Activated CD8-positive, alpha-beta T cell treated with anti-CD3 and anti-CD28 coated beads for 36 hours (primary cell): ENCODE data around the gene DCAF5. TPM values are rescaled to one million over a fixed set of nuclear protein-coding genes. Genes with fewer than 3 reads are reported as not detected.
"Not testable (repeated sequence)": the region's sequence is repeated elsewhere in the genome, so short reads cannot be mapped to it uniquely, and the experiment has no call there.

ENCODE experiments used
- ATAC-seq: fragments of 200-7000 bp; cut with Tn5 transposase; one replicate; pipeline ENCODE4 v1.10.0; 2021; ENCODE audit warnings: mild to moderate bottlenecking, moderate library complexity
- CTCF ChIA-PET: fragments of 350-600 bp; sonication (Branson Sonifier 250); formaldehyde crosslinking; loops from one replicate; lab custom pipeline; 2021; ENCODE audit warnings: antibody characterized with exemption; lab: Charles Lee
- POLR2A ChIA-PET: fragments of 350-600 bp; sonication (Branson Sonifier 250); formaldehyde crosslinking; loops from one replicate; lab custom pipeline; 2021; ENCODE audit warnings: antibody characterized with exemption; lab: Charles Lee
- DNase-seq: peaks from one replicate; pipeline ENCODE4 v3.0.0-alpha.2; 2020
- H3K27ac Mint-ChIP-seq: one replicate; pipeline ENCODE4 v1.8.0; 2021; ENCODE audit warnings: mild to moderate bottlenecking, mixed read lengths
- H3K27me3 Mint-ChIP-seq: one replicate; pipeline ENCODE4 v1.8.0; 2021; ENCODE audit warnings: mixed read lengths
- H3K36me3 Mint-ChIP-seq: one replicate; pipeline ENCODE4 v1.8.0; 2021; ENCODE audit warnings: low read depth, mixed read lengths
- H3K4me1 Mint-ChIP-seq: one replicate; pipeline ENCODE4 v1.8.0; 2021; ENCODE audit warnings: low read depth, mixed read lengths
- H3K4me3 Mint-ChIP-seq: one replicate; pipeline ENCODE4 v1.8.0; 2021; ENCODE audit warnings: mild to moderate bottlenecking, moderate library complexity, mixed read lengths
- H3K9me3 Mint-ChIP-seq: one replicate; pipeline ENCODE4 v1.8.0; 2021; ENCODE audit warnings: mixed read lengths
- intact Hi-C: fragments of 100-400 bp; cut with micrococcal nuclease; formaldehyde crosslinking; loops from one replicate; pipeline ENCODE4 v1.10.0; 2022
- total RNA-seq, 2 experiments: library from RNA; stranded (reverse); gene quantifications; one replicate each; pipeline ENCODE4 v1.2.3, GENCODE V29; 2021
- TF ChIP-seq, protein P1 (sequence below): fragments of 200-600 bp; IDR thresholded peaks from one replicate; pipeline ENCODE4 v1.8.0; 2022; ENCODE audit warnings: antibody characterized with exemption, mild to moderate bottlenecking

The DCAF5 gene
- total RNA-seq, 2 experiments from 2014 or later, result 34.3 to 36.5 TPM

DNA sequence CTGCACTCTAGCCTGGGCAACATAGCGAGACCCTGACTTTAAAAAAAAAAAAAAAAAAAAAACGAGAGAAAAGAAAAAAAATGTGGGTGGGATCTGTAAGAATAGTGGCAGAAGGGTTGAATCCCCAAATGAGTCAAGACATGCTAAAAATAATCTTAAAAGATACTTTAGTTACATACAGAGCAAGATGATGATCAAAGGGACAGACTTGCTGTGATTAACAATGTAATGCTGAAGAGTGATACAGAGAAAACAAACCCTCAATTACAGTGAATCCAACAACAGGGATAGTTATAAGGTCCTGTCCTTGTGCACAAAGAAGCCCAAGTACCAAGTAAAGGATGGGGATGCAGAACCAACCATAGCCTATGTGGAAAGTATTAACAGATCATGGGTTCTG, 80.3 kb downstream of the DCAF5 start:
- H3K9me3 Mint-ChIP-seq, result no peaks in the 10 kb centered on the region
- CTCF ChIA-PET, result interaction anchor here (0.9 to 1.9 kb wide), 5 partner anchors 18 to 409 kb away, joined by 3 to 8 read pairs (median 3); no protein-coding TSS in a partner anchor
- H3K27ac Mint-ChIP-seq, result no peak overlapping the region
- intact Hi-C loops, result no loop called here
- POLR2A ChIA-PET, result interaction anchor here (0.6 to 0.9 kb wide), 2 partner anchors 114 to 156 kb away, joined by 3 to 4 read pairs; no protein-coding TSS in a partner anchor
- H3K36me3 Mint-ChIP-seq, result peaks cover 20% of the 10 kb centered on the region
- DNase-seq (no peak), ATAC-seq (peak; percentile 39)
- TF ChIP-seq, protein P1, sequence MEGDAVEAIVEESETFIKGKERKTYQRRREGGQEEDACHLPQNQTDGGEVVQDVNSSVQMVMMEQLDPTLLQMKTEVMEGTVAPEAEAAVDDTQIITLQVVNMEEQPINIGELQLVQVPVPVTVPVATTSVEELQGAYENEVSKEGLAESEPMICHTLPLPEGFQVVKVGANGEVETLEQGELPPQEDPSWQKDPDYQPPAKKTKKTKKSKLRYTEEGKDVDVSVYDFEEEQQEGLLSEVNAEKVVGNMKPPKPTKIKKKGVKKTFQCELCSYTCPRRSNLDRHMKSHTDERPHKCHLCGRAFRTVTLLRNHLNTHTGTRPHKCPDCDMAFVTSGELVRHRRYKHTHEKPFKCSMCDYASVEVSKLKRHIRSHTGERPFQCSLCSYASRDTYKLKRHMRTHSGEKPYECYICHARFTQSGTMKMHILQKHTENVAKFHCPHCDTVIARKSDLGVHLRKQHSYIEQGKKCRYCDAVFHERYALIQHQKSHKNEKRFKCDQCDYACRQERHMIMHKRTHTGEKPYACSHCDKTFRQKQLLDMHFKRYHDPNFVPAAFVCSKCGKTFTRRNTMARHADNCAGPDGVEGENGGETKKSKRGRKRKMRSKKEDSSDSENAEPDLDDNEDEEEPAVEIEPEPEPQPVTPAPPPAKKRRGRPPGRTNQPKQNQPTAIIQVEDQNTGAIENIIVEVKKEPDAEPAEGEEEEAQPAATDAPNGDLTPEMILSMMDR, result no peak
- H3K4me1 Mint-ChIP-seq, result peaks cover 17% of the 10 kb centered on the region
- H3K4me3 Mint-ChIP-seq, result no peak overlapping the region
- no peaks in the 10 kb centered on the region for H3K27me3 Mint-ChIP-seq

DNA sequence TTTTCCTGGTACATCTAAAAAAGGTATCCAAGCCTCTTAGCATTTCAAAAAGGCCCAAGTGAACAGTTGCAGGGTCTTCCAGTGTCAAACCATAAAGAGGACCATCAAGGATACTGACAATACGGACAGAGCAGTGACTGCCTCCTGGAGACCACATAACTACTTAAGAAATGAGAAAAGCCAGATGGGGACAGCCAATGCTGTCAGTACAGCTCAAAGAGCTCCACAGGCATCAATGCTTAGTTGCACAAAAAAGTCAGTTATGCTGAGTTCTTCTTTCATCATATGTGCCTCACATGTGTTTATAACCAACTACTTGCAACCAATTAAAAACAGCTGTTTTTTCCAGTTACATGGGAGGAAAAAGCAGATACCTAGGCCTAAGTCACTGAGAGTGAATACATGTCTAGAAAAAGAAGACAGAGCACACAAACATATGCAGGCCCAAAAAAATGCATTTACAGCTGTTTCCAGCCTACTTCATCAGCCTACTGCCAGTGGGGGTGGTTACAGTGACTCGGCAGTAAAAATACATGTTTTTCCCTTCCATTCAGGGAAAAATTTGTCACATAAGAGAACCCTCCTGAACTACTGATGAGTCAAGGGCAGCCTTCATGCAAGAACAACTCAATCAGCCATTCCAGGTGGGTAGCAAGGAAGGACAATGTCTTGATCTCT, 84.0 kb downstream of the DCAF5 start:
- CTCF ChIA-PET, result interaction anchor here (1.4 to 2.3 kb wide), 2 partner anchors 22 to 158 kb away, joined by 4 to 6 read pairs; no protein-coding TSS in a partner anchor
- intact Hi-C loops, result no loop called here
- ATAC-seq (no peak), DNase-seq (no peak)
- TF ChIP-seq, protein P1, result no peak
- H3K4me1 Mint-ChIP-seq, result peaks cover 24% of the 10 kb centered on the region
- POLR2A ChIA-PET, result no interaction called here
- H3K27ac Mint-ChIP-seq, result no peak overlapping the region
- no peak overlapping the region for H3K4me3 Mint-ChIP-seq
- no peaks in the 10 kb centered on the region for H3K27me3 Mint-ChIP-seq
- H3K36me3 Mint-ChIP-seq, result peaks cover 18% of the 10 kb centered on the region
- no peaks in the 10 kb centered on the region for H3K9me3 Mint-ChIP-seq

DNA sequence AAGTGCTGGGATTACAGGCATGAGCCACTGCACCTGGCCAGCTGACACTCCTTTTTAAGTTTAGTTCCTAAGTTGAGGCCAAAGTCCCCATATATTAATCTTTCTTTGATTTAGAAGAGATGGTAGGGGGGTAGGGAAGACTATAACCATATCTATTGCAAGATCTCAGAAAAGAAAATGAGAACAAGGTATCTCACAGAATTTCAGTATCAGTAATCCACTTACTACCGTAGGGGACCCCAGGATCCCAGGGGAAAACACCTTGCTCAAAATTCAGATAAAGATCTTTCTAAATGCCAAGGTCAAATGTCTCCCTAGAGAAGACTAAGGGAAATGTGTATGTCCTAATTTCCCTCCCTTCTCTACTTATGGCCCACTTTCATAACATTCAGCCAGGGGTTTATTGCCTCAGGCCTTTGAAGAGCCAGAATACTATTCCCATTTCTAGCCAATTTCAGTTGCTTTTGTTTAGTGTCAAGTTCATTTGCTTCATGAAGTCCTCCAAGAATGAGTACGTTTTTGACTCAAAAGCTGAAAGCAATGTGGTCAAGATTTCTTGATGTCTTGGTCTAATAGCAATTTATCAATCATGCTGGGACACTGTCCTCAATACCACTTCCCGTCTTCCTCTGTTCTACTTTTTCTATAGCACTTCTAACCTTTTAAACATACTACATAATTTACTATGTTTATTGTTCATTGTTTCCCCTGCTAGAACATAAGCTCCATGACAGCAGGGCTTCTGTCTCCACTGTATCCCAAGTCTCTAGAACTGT, 86.3 kb downstream of the DCAF5 start:
- Mint-ChIP-seq H3K4me3 (no peak overlapping the region), H3K27ac (peak overlapping the region; percentile 71), H3K27me3 (no peaks in the 10 kb centered on the region), H3K4me1 (peaks cover 14% of the 10 kb centered on the region), H3K36me3 (peaks cover 29% of the 10 kb centered on the region), H3K9me3 (no peaks in the 10 kb centered on the region)
- ChIA-PET CTCF (interaction anchor here (0.6 to 1.3 kb wide), 3 partner anchors 10 to 155 kb away, joined by 3 to 4 read pairs (median 3); no protein-coding TSS in a partner anchor), POLR2A (no interaction called here)
- ATAC-seq (peak; percentile 56), DNase-seq (no peak)
- intact Hi-C loops, result no loop called here
- TF ChIP-seq, protein P1, result no peak

DNA sequence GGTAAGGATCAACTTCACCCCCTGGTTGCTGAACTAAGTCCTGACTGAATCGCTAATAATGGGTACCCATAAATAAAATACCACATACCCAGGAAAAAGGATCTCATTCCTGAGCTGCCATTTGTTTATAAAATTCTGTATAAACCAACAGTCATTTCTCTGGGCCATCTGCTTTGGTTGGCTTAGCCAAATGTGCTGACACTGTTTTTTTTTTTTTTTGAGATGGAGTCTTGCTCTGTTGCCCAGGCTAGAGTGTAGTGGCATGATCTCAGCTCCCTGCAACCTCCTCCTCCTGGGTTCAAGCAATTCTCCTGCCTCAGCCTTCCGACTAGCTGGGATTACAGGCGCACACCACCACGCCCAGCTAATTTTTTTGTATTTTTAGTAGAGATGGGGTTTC, 87.0 kb downstream of the DCAF5 start:
- H3K4me3 Mint-ChIP-seq, POLR2A ChIA-PET, DNase-seq, ATAC-seq, intact Hi-C loops, H3K27ac Mint-ChIP-seq, H3K9me3 Mint-ChIP-seq, H3K27me3 Mint-ChIP-seq: not testable (repeated sequence)
- Mint-ChIP-seq H3K36me3 (peaks cover 33% of the 10 kb centered on the region), H3K4me1 (peaks cover 14% of the 10 kb centered on the region)
- CTCF ChIA-PET, result interaction anchor here (0.9 to 1.3 kb wide), 3 partner anchors 9 to 155 kb away, joined by 3 to 4 read pairs (median 4); no protein-coding TSS in a partner anchor

DNA sequence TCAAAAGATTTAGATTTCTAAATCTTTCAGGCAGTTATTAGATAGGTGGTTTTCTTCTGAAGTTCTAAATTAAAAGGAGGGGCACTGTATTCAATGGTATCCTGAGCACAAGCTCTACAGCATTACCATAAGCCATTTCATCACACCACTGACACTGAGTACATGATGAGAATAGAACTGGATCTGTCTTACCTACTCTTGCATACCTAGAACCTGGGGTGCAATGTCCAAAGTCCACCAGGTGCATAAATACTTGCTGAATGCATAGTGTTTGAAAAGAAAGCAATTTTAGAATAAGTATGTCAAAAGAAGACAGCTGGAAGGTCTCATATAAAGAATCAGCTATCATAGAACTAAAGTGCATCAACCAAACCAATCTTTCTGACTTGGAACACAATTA, 88.3 kb downstream of the DCAF5 start:
- no peak overlapping the region for H3K27ac Mint-ChIP-seq
- H3K36me3 Mint-ChIP-seq, result peaks cover 35% of the 10 kb centered on the region
- ATAC-seq (no peak), DNase-seq (no peak)
- ChIA-PET CTCF (interaction anchor here (1.0 to 1.4 kb wide), 3 partner anchors 8 to 153 kb away, joined by 3 to 4 read pairs (median 4); no protein-coding TSS in a partner anchor), POLR2A (no interaction called here)
- H3K4me1 Mint-ChIP-seq, result peaks cover 14% of the 10 kb centered on the region
- no peaks in the 10 kb centered on the region for H3K9me3 Mint-ChIP-seq
- intact Hi-C loops, result no loop called here
- H3K27me3 Mint-ChIP-seq, result no peaks in the 10 kb centered on the region
- H3K4me3 Mint-ChIP-seq, result no peak overlapping the region
- TF ChIP-seq, protein P1, result no peak
